Tibial nerve (tissue), 4 donors: ENCODE data around the gene CAPN15. TPM values are rescaled to one million over a fixed set of nuclear protein-coding genes. Genes with fewer than 3 reads are reported as not detected.

Experiments
- DNase-seq, 2 donors: peaks; one replicate each; pipeline ENCODE4 v3.0.0-alpha.2; 2019; ENCODE audit warnings: low spot score in 2 of 2
- H3K27ac ChIP-seq, 4 donors: fragments of 200-600 bp; sonication (generic) in 3 of 4; one replicate each; pipeline ENCODE4 v1.5.1; 2017 to 2019; ENCODE audit warnings: mild to moderate bottlenecking in 1 of 4
- H3K27me3 ChIP-seq, 2 donors: fragments of 200-600 bp; sonication (generic) in 1 of 2; one replicate each; pipeline versions ENCODE4 v1.5.1 to v1.6.0; 2017 to 2019
- H3K36me3 ChIP-seq, 3 donors: fragments of 200-600 bp; sonication (generic); one replicate each; pipeline ENCODE4 v1.5.1; 2018 to 2019
- H3K4me1 ChIP-seq, 4 donors: fragments of 200-600 bp; sonication (generic) in 3 of 4; one replicate each; pipeline ENCODE4 v1.5.1; 2017 to 2019
- H3K4me3 ChIP-seq, 4 donors: fragments of 200-600 bp; sonication (generic) in 3 of 4; one replicate each; pipeline ENCODE4 v1.5.1; 2017 to 2019; ENCODE audit warnings: mild to moderate bottlenecking in 1 of 4, moderate library complexity in 1 of 4
- H3K9me3 ChIP-seq, 4 donors: fragments of 200-600 bp; sonication (generic) in 3 of 4; one replicate each; pipeline ENCODE4 v1.5.1; 2017 to 2019
- CTCF ChIP-seq, 5 experiments: fragments of 200-600 bp in 3 of 5; fragments of 450-650 bp in 2 of 5; sonication (generic) in 3 of 5; IDR thresholded peaks; one replicate each; pipeline ENCODE4 v1.5.1; 2016 to 2019; ENCODE audit warnings: antibody characterized with exemption in 5 of 5, mild to moderate bottlenecking in 3 of 5, moderate library complexity in 2 of 5
- EP300 ChIP-seq, 2 donors: sonication (generic); formaldehyde crosslinking; IDR thresholded peaks; one replicate each; pipeline ENCODE4 v1.6.1; 2017; ENCODE audit warnings: antibody characterized with exemption in 2 of 2, mild to moderate bottlenecking in 1 of 2
- POLR2A ChIP-seq, 2 donors: fragments of 450-650 bp; IDR thresholded peaks; one replicate each; pipeline ENCODE4 v1.6.1; 2017; ENCODE audit warnings: antibody characterized with exemption in 2 of 2, mild to moderate bottlenecking in 2 of 2, moderate library complexity in 2 of 2
- WGBS, 2 donors: methylation state at CpG; one replicate each; pipeline ENCODE4 v1.1.5; 2018; 5-methylcytosine and 5-hydroxymethylcytosine counted together
- total RNA-seq, 4 donors: library from RNA; depleted of rRNA; stranded (reverse); fragments of >200 nt; gene quantifications; one replicate each; pipeline ENCODE4 v1.1.0, GENCODE V29; 2016

Gene CAPN15
- total RNA-seq, 4 donors from 2014 or later, result 19.0 to 91.5 (median 52.5) TPM

DNA sequence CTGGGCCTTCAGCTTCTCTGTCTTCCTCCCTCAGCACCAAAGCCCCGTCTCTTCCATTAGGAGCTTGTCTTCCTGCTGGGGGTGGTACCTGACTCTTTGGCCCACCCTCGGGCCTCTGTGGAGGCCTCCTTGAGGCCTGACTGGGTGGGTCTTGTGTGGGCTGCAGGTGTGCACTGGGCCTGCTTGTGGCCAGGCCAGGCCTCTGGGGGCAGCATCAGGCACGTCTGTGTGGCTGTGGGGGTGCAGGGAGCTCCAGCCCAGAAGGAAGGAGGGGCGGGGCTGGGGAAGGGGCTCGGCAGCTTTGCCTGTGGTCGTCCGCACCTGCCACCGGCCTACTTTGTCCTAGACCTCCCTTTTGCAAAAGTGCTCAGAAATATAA lies 49.3 kb downstream of the CAPN15 start:
- no peak for DNase-seq
- TF ChIP-seq CTCF (IDR thresholded peaks at IDR 0.05) (no peak), EP300 (IDR thresholded peaks at IDR 0.05) (no peak), POLR2A (IDR thresholded peaks at IDR 0.05) (no peak)
- peaks cover 0 to 16% (median 0%) of the 10 kb centered on the region in 4 donors for H3K4me1 ChIP-seq
- WGBS, 2 donors, result 57 to 68% methylated on average over 7 to 8 of the region's 8 CpGs
- H3K36me3 ChIP-seq, result peaks cover 0 to 74% (median 0%) of the 10 kb centered on the region in 3 donors
- H3K27me3 ChIP-seq, result no peaks in the 10 kb centered on the region
- no peak overlapping the region for H3K4me3 ChIP-seq
- H3K9me3 ChIP-seq, result no peaks in the 10 kb centered on the region
- no peak overlapping the region for H3K27ac ChIP-seq

DNA sequence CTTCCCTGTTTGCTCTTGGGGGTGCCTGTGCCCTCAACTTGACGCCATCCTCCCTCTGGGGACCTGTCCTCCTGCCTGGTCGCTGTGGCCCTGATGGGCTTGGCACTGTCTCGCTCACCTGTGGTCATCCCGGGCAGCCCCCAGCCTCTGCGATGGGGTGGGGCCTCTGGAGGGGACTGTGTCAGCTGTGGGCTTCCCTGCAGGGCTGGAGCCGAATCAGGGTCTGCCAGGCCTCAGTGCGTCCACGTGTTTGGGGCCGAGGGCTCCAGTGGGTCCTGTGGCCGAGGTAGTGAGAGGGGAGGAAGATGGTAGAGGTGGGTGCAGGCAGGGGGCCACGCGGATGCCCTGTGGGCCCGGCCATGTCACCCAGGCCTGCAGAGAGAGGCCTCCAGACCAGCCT lies 50.3 kb downstream of the CAPN15 start:
- TF ChIP-seq EP300 (IDR thresholded peaks at IDR 0.05) (no peak), POLR2A (IDR thresholded peaks at IDR 0.05) (no peak), CTCF (IDR thresholded peaks at IDR 0.05) (no peak)

GRCh38 chr16:578232-578869 lies 50.8 kb downstream of the CAPN15 start:
- Histone ChIP-seq H3K27ac (no peak overlapping the region), H3K4me3 (no peak overlapping the region), H3K4me1 (peaks cover 0 to 14% (median 0%) of the 10 kb centered on the region in 4 donors), H3K9me3 (no peaks in the 10 kb centered on the region), H3K27me3 (no peaks in the 10 kb centered on the region), H3K36me3 (peaks cover 0 to 78% (median 0%) of the 10 kb centered on the region in 3 donors)
- TF ChIP-seq EP300 (IDR thresholded peaks at IDR 0.05) (no peak), CTCF (IDR thresholded peaks at IDR 0.05) (no peak), POLR2A (IDR thresholded peaks at IDR 0.05) (no peak)
- DNase-seq, result no peak
- 82 to 84% methylated on average over 17 to 21 of the region's 24 CpGs for WGBS, 2 donors

More for the DNA sequence above, 50.3 kb downstream of the CAPN15 start:
- WGBS, 2 donors, result 89 to 91% methylated on average over 11 to 13 of the region's 13 CpGs
- no peak overlapping the region for H3K27ac ChIP-seq
- H3K4me1 ChIP-seq, result peaks cover 0 to 13% (median 0%) of the 10 kb centered on the region in 4 donors
- no peaks in the 10 kb centered on the region for H3K27me3 ChIP-seq
- peaks cover 0 to 78% (median 0%) of the 10 kb centered on the region in 3 donors for H3K36me3 ChIP-seq
- DNase-seq, result no peak
- no peak overlapping the region for H3K4me3 ChIP-seq
- no peaks in the 10 kb centered on the region for H3K9me3 ChIP-seq

- TF ChIP-seq EP300 (IDR thresholded peaks at IDR 0.05) (no peak), CTCF (IDR thresholded peaks at IDR 0.05) (peak; percentile 63 to 79 (median 77))
- peak overlapping the region in 1 of 4 donors; percentile 17 for H3K4me3 ChIP-seq
- peaks cover 0 to 76% (median 0%) of the 10 kb centered on the region in 3 donors for H3K36me3 ChIP-seq
- no peaks in the 10 kb centered on the region for H3K27me3 ChIP-seq
- WGBS, 2 donors, result 24 to 28% methylated on average over 12 to 15 of the region's 34 CpGs
- H3K4me1 ChIP-seq, result peaks cover 0 to 17% (median 0%) of the 10 kb centered on the region in 4 donors
- peak; percentile 43 to 51 for DNase-seq
- H3K27ac ChIP-seq, result no peak overlapping the region
- no peaks in the 10 kb centered on the region for H3K9me3 ChIP-seq
Observed at GRCh38 chr16:578870-579405, 51.4 kb downstream of the CAPN15 start.
